Measurements from ENCODE around the gene JPT2. TPM values are rescaled to one million over a fixed set of nuclear protein-coding genes. Genes with fewer than 3 reads are reported as not detected.

The JPT2 gene
- total and polyA plus RNA-seq, 8 donors, result 13.5 to 49.3 (median 27.5) TPM

GRCh38 chr16:1726661-1727502 is 48.8 kb downstream of the JPT2 start:
- no peak for TF ChIP-seq CTCF (IDR thresholded peaks at IDR 0.05)
- peaks cover 0 to 7% (median 0%) of the 10 kb centered on the region in 3 donors for H3K36me3 ChIP-seq
- H3K27me3 ChIP-seq, result no peaks in the 10 kb centered on the region
- whole genome bisulfite sequencing, 2 donors, result 92 to 93% methylated on average over 32 of the region's 32 CpGs
- DNase-seq (no peak), ATAC-seq (no peak), FAIRE-seq (no peak)
- peaks cover 0 to 14% (median 0%) of the 10 kb centered on the region in 3 donors for H3K4me1 ChIP-seq
- H3K9me3 ChIP-seq, result no peaks in the 10 kb centered on the region
- no peak overlapping the region for H3K4me3 ChIP-seq
- no peak overlapping the region for H3K27ac ChIP-seq
- intact Hi-C loops (cut with DNase I), result no loop called here

GRCh38 chr16:1727651-1728624 is 49.9 kb downstream of the JPT2 start:
- DNase-seq (no peak), FAIRE-seq (no peak), ATAC-seq (no peak)
- TF ChIP-seq CTCF (IDR thresholded peaks at IDR 0.05), result no peak
- no peak overlapping the region for H3K27ac ChIP-seq
- H3K36me3 ChIP-seq, result peaks cover 0 to 15% (median 1%) of the 10 kb centered on the region in 3 donors
- no peaks in the 10 kb centered on the region for H3K27me3 ChIP-seq
- intact Hi-C loops (cut with DNase I), result no loop called here
- WGBS, 2 donors, result 92 to 93% methylated on average over 37 of the region's 37 CpGs
- no peak overlapping the region for H3K4me3 ChIP-seq
- peaks cover 0 to 6% (median 0%) of the 10 kb centered on the region in 3 donors for H3K4me1 ChIP-seq
- no peaks in the 10 kb centered on the region for H3K9me3 ChIP-seq

DNA sequence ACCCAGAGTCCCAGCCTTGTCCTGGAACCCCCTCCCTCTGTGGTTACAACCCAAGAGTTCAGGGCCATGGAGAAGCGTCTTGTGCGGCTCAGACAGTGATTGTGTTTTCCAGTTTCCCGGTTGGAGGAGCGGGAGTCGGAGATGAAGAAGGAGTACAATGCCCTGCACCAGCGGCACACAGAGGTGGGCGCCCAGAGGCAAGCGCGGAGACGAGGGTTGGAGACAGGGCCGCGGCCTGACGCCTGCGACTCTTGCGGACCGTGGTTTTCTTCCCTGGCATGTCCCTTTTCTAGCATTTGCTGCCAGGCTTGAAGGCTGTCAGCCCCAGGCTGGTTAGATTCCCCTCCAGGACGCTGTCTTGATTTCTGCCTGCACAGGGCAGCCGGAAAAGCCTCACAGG is 50.9 kb downstream of the JPT2 start:
- Histone ChIP-seq H3K27ac (no peak overlapping the region), H3K36me3 (peaks cover 0 to 26% (median 3%) of the 10 kb centered on the region in 3 donors), H3K27me3 (no peaks in the 10 kb centered on the region), H3K9me3 (no peaks in the 10 kb centered on the region), H3K4me3 (no peak overlapping the region), H3K4me1 (no peaks in the 10 kb centered on the region)
- intact Hi-C loops (cut with DNase I), result no loop called here
- DNase-seq, result no peak
- 96 to 98% methylated on average over 18 of the region's 18 CpGs for WGBS, 2 donors
- TF ChIP-seq CTCF (IDR thresholded peaks at IDR 0.05), result no peak
- no peak for ATAC-seq
- FAIRE-seq, result no peak

GRCh38 chr16:1729445-1729844 is 51.4 kb downstream of the JPT2 start:
- Histone ChIP-seq H3K4me1 (no peaks in the 10 kb centered on the region), H3K27ac (no peak overlapping the region), H3K27me3 (no peaks in the 10 kb centered on the region), H3K36me3 (peaks cover 0 to 30% (median 3%) of the 10 kb centered on the region in 3 donors), H3K4me3 (no peak overlapping the region), H3K9me3 (no peaks in the 10 kb centered on the region)
- no peak for TF ChIP-seq CTCF (IDR thresholded peaks at IDR 0.05)
- DNase-seq (no peak), ATAC-seq (no peak), FAIRE-seq (no peak)
- intact Hi-C loops (cut with DNase I), result no loop called here
- 95 to 98% methylated on average over 35 of the region's 35 CpGs for WGBS, 2 donors
